Endothelial cell of umbilical vein (primary cell): ENCODE results near the gene OXSR1. TPM values are rescaled to one million over a fixed set of nuclear protein-coding genes. Genes with fewer than 3 reads are reported as not detected.

ENCODE experiments used
- BruUV-seq: library from RNA; stranded (reverse); fragments of 400-500 nt; replicated peaks from 2 replicates; lab custom pipeline; 2021; lab: Mats Ljungman, UMichigan
- CTCF ChIA-PET: fragments of 300-600, 350-600 bp; sonication (Branson Sonifier 250); formaldehyde crosslinking; loops from one replicate; lab custom pipeline; 2021; ENCODE audit warnings: antibody characterized with exemption, inconsistent platforms; lab: Charles Lee
- POLR2A ChIA-PET: fragments of 300-600, 350-600 bp; sonication (Branson Sonifier 250); formaldehyde crosslinking; loops from one replicate; lab custom pipeline; 2021; ENCODE audit warnings: antibody characterized with exemption, inconsistent platforms; lab: Charles Lee
- DNase-seq: peaks from one replicate; pipeline ENCODE4 v3.0.0-alpha.2; 2011; ENCODE audit warnings: low read depth, low spot score
- FAIRE-seq: peaks from 2 replicates; lab custom pipeline; 2011; peaks lifted over from hg19 to GRCh38; lab: Jason Lieb, UNC
- H2AFZ ChIP-seq: 2 replicates; pipeline ENCODE4 v1.6.0; 2012; ENCODE audit warnings: low read depth, low read length, control low read depth, inconsistent platforms
- H3K27ac ChIP-seq: 2 replicates; pipeline ENCODE4 v1.5.1; 2011; ENCODE audit warnings: low read depth, mild to moderate bottlenecking, control low read depth, low read length, moderate library complexity; ENCODE audit not compliant: insufficient read depth
- H3K27me3 ChIP-seq, 2 experiments: 2 replicates each; pipeline versions ENCODE4 v1.6.0 to v1.6.1; 2011; ENCODE audit warnings: low read length in 2 of 2, mixed read lengths in 1 of 2; ENCODE audit not compliant: control insufficient read depth in 2 of 2, insufficient read depth in 2 of 2
- H3K36me3 ChIP-seq, 2 experiments: 2 replicates in 1 of 2; 3 replicates in 1 of 2; pipeline ENCODE4 v1.5.1; 2011; ENCODE audit warnings: low read length in 2 of 2, mild to moderate bottlenecking in 1 of 2, moderate library complexity in 1 of 2; ENCODE audit not compliant: control insufficient read depth in 2 of 2, insufficient read depth in 2 of 2; ENCODE audit errors: extremely low read depth in 1 of 2
- H3K4me1 ChIP-seq: 3 replicates; pipeline ENCODE4 v1.5.1; 2011; ENCODE audit warnings: mild to moderate bottlenecking, low read length; ENCODE audit not compliant: control insufficient read depth, insufficient read depth; ENCODE audit errors: extremely low read depth
- H3K4me2 ChIP-seq: 2 replicates; pipeline ENCODE4 v1.6.1; 2011; ENCODE audit warnings: low read length, control low read depth, mixed read lengths; ENCODE audit not compliant: insufficient read depth
- H3K4me3 ChIP-seq, 3 experiments: fragments of 200-600 bp in 1 of 3; sonication (generic), shearing (Covaris generic) in 1 of 3; replicated peaks in 1 of 3; 2 replicates each; pipeline ENCODE4 v1.5.1; 2011 to 2016; ENCODE audit warnings: control low read depth in 3 of 3, low read length in 3 of 3, mild to moderate bottlenecking in 2 of 3, inconsistent platforms in 1 of 3, low read depth in 1 of 3, moderate library complexity in 1 of 3; ENCODE audit not compliant: insufficient read depth in 1 of 3
- H3K79me2 ChIP-seq: 2 replicates; pipeline ENCODE4 v1.6.0; 2012; ENCODE audit warnings: low read length, inconsistent platforms; ENCODE audit not compliant: control insufficient read depth, insufficient read depth
- H3K9ac ChIP-seq: replicated peaks from 2 replicates; pipeline ENCODE3; 2011; ENCODE audit warnings: low read length, control low read depth; ENCODE audit not compliant: insufficient read depth; ENCODE audit errors: extremely low read depth
- H3K9me1 ChIP-seq: replicated peaks from 3 replicates; pipeline ENCODE4 v1.6.0; 2011; ENCODE audit warnings: mild to moderate bottlenecking, low read length; ENCODE audit not compliant: control insufficient read depth, insufficient read depth; ENCODE audit errors: extremely low read depth
- H3K9me3 ChIP-seq: replicated peaks from 2 replicates; pipeline ENCODE4 v1.5.1; 2012; ENCODE audit warnings: low read length, inconsistent platforms; ENCODE audit not compliant: control insufficient read depth, insufficient read depth
- H4K20me1 ChIP-seq: replicated peaks from 2 replicates; pipeline ENCODE3; 2011; ENCODE audit warnings: mild to moderate bottlenecking, low read length; ENCODE audit not compliant: control insufficient read depth, insufficient read depth; ENCODE audit errors: extremely low read depth
- EZH2 ChIP-seq: IDR thresholded peaks from 2 replicates; pipeline ENCODE4 v1.6.1; 2012; ENCODE audit warnings: borderline replicate concordance, low read depth, mild to moderate bottlenecking, moderate library complexity, low read length, inconsistent platforms; ENCODE audit not compliant: severe bottlenecking
- FOS ChIP-seq: IDR thresholded peaks from 2 replicates; pipeline ENCODE4 v1.6.1; 2011; ENCODE audit warnings: mild to moderate bottlenecking, low read length, moderate library complexity, borderline replicate concordance; ENCODE audit not compliant: insufficient read depth
- GATA2 ChIP-seq: IDR thresholded peaks from 2 replicates; pipeline ENCODE4 v1.7.0; 2011; ENCODE audit warnings: low read depth, mild to moderate bottlenecking, moderate library complexity, mixed read lengths, low read length; ENCODE audit not compliant: insufficient read length, insufficient read depth
- JUN ChIP-seq: IDR thresholded peaks from 2 replicates; pipeline ENCODE4 v1.6.1; 2011; ENCODE audit warnings: borderline replicate concordance, low read depth; ENCODE audit not compliant: insufficient read length, insufficient read depth
- MYC ChIP-seq: IDR thresholded peaks from one replicate; pipeline ENCODE4 v1.6.1; 2011; ENCODE audit warnings: mild to moderate bottlenecking, low read depth, low read length
- POLR2A ChIP-seq: IDR thresholded peaks from 2 replicates; pipeline ENCODE4 v1.6.1; 2012; ENCODE audit warnings: low read depth, mild to moderate bottlenecking, control low read depth, low read length
- POLR2AphosphoS5 ChIP-seq: IDR thresholded peaks from 2 replicates; pipeline ENCODE4 v1.6.1; 2012; ENCODE audit warnings: low read depth, mild to moderate bottlenecking, control low read depth, low read length, moderate library complexity; ENCODE audit not compliant: insufficient read depth
- dilution Hi-C: fragments of 300-500 bp; cut with MboI; formaldehyde crosslinking; loops from one replicate; pipeline ENCODE4 v1.15.0; 2019; ENCODE audit warnings: low sequenced_read_pairs; ENCODE audit not compliant: extremely low pct_ligation_motif_present
- intact Hi-C: fragments of 100-400 bp; cut with micrococcal nuclease; formaldehyde crosslinking; loops from one replicate; pipeline ENCODE4 v1.10.0; 2022
- polyA plus RNA-seq, 4 experiments: library from polyadenylated mRNA; depleted of rRNA in 3 of 4; stranded (reverse) in 3 of 4; unstranded in 1 of 4; fragments of >200 nt; gene quantifications; 2 replicates each; pipeline versions ENCODE4 v1.2.1 to v1.2.3, GENCODE V29; 2011 to 2012; ENCODE audit warnings: missing spikeins in 1 of 4
- total RNA-seq: library from RNA; stranded (reverse); gene quantifications from 2 replicates; pipeline ENCODE4 v1.2.3, GENCODE V29; 2021
- TF ChIP-seq, protein P1 (sequence below), 2 donors: IDR thresholded peaks; 1 replicate in 1 of 2; 2 replicates in 1 of 2; pipeline ENCODE4 v1.5.1; 2011; ENCODE audit warnings: low read length in 2 of 2, mild to moderate bottlenecking in 2 of 2, moderate library complexity in 2 of 2, control low read depth in 1 of 2, inconsistent platforms in 1 of 2, low read depth in 1 of 2; ENCODE audit not compliant: insufficient read depth in 1 of 2; ENCODE audit errors: extremely low read depth in 1 of 2
- TF ChIP-seq, protein P2 (sequence below): IDR thresholded peaks from 2 replicates; pipeline ENCODE4 v1.6.1; 2011; ENCODE audit not compliant: insufficient read depth, insufficient read length

Gene OXSR1
- total and polyA plus RNA-seq, 2 donors (not counting 3 experiments of a cell fraction or from before 2014, with no cell fraction given), result 15.1 to 32.9 TPM

- Histone ChIP-seq H3K79me2 (no peaks in the 10 kb centered on the region), H3K9me1 (no peaks in the 10 kb centered on the region), H3K9me3 (no peaks in the 10 kb centered on the region), H4K20me1 (no peaks in the 10 kb centered on the region), H3K4me3 (no peak within 1 kb of the TSS), H3K36me3 (no peaks in the 10 kb centered on the region), H3K27ac (no peak within 1 kb of the TSS), H2AFZ (no peak within 1 kb of the TSS), H3K9ac (no peak within 1 kb of the TSS), H3K27me3 (no peaks in the 10 kb centered on the region), H3K4me2 (no peak within 1 kb of the TSS), H3K4me1 (no peaks in the 10 kb centered on the region)
- POLR2A ChIA-PET, result no interaction called here
- dilution Hi-C loops (no loop called here), intact Hi-C loops (no loop called here)
- DNase-seq, result no peak
- no peak for TF ChIP-seq FOS
- TF ChIP-seq POLR2AphosphoS5, result no peak
- TF ChIP-seq, protein P1, sequence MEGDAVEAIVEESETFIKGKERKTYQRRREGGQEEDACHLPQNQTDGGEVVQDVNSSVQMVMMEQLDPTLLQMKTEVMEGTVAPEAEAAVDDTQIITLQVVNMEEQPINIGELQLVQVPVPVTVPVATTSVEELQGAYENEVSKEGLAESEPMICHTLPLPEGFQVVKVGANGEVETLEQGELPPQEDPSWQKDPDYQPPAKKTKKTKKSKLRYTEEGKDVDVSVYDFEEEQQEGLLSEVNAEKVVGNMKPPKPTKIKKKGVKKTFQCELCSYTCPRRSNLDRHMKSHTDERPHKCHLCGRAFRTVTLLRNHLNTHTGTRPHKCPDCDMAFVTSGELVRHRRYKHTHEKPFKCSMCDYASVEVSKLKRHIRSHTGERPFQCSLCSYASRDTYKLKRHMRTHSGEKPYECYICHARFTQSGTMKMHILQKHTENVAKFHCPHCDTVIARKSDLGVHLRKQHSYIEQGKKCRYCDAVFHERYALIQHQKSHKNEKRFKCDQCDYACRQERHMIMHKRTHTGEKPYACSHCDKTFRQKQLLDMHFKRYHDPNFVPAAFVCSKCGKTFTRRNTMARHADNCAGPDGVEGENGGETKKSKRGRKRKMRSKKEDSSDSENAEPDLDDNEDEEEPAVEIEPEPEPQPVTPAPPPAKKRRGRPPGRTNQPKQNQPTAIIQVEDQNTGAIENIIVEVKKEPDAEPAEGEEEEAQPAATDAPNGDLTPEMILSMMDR (IDR thresholded peaks at IDR 0.05; ENCODE audit: extremely low read depth in 1 of 2, insufficient read depth in 1 of 2, low read depth in 1 of 2, low read length in 2 of 2), result no peak
- no peak for TF ChIP-seq JUN
- TF ChIP-seq EZH2, result no peak
- TF ChIP-seq MYC, result no peak
- no peak for TF ChIP-seq POLR2A
- TF ChIP-seq GATA2, result no peak
- TF ChIP-seq, protein P2, sequence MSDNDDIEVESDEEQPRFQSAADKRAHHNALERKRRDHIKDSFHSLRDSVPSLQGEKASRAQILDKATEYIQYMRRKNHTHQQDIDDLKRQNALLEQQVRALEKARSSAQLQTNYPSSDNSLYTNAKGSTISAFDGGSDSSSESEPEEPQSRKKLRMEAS, result no peak
- CTCF ChIA-PET, result interaction anchor here (1.2 kb wide), 1 partner anchor 9 kb away, joined by 3 read pairs; no protein-coding TSS in a partner anchor
- FAIRE-seq, result no peak
- BruUV-seq, result no TSS peak
Measured at GRCh38 chr3:38265604-38266307, 100.4 kb downstream of the OXSR1 start, which contains the start of gene SLC22A13. Gene SLC22A13 (plus strand): TSS chr3:38265812. CDS start chr3:38265861, 49 bp downstream.
